MG63 (cell line): Measurements from ENCODE around the gene ZNF222. TPM values are rescaled to one million over a fixed set of nuclear protein-coding genes. Genes with fewer than 3 reads are reported as not detected.

Experiments
- DNase-seq: peaks from one replicate; pipeline ENCODE4 v3.0.0-alpha.2; 2020
- H3K27me3 ChIP-seq: fragments of 250-450 bp; sonication (Bioruptor Pico); 2 replicates; pipeline ENCODE4 v1.5.1; 2020; ENCODE audit warnings: mild to moderate bottlenecking, moderate library complexity
- H3K36me3 ChIP-seq: fragments of 250-450 bp; sonication (Bioruptor Pico); 2 replicates; pipeline ENCODE4 v1.5.1; 2020; ENCODE audit warnings: mild to moderate bottlenecking, moderate library complexity
- H3K4me3 ChIP-seq: fragments of 250-450 bp; sonication (Bioruptor Pico); 2 replicates; pipeline ENCODE4 v1.5.1; 2020; ENCODE audit warnings: mild to moderate bottlenecking, moderate library complexity
- H3K9me3 ChIP-seq: fragments of 250-450 bp; sonication (Bioruptor Pico); 2 replicates; pipeline ENCODE4 v1.5.1; 2020; ENCODE audit warnings: mild to moderate bottlenecking, moderate library complexity
- total RNA-seq: library from RNA; depleted of rRNA; stranded (reverse); fragments of >200 nt; shearing (Covaris generic); gene quantifications from 2 replicates; pipeline ENCODE4 v1.2.3, GENCODE V29; 2014; ENCODE audit warnings: low replicate concordance

The ZNF222 gene
- total RNA-seq, 1 experiment from 2014 or later: 2.2 TPM

GRCh38 chr19:44032001-44032610, 6.9 kb downstream of the ZNF222 start:
- DNase-seq: no peak
- no peaks in the 10 kb centered on the region for H3K27me3 ChIP-seq

GRCh38 chr19:44042147-44042546, 17.0 kb downstream of the ZNF222 start:
- Histone ChIP-seq H3K4me3 (no peak overlapping the region), H3K9me3 (peaks cover 15% of the 10 kb centered on the region), H3K36me3 (no peaks in the 10 kb centered on the region), H3K27me3 (no peaks in the 10 kb centered on the region)
- DNase-seq: no peak

More at GRCh38 chr19:44032001-44032610, 6.9 kb downstream of the ZNF222 start:
- peaks cover 45% of the 10 kb centered on the region for H3K9me3 ChIP-seq
- peaks cover 50% of the 10 kb centered on the region for H3K36me3 ChIP-seq
- no peak overlapping the region for H3K4me3 ChIP-seq

GRCh38 chr19:44050740-44051649, 25.8 kb downstream of the ZNF222 start:
- Histone ChIP-seq H3K9me3 (peaks cover 16% of the 10 kb centered on the region), H3K27me3 (no peaks in the 10 kb centered on the region), H3K36me3 (peaks cover 6% of the 10 kb centered on the region), H3K4me3 (peak overlapping the region; percentile 63)
- DNase-seq: no peak

GRCh38 chr19:44051650-44052402, 26.6 kb downstream of the ZNF222 start, which contains the start of gene ZNF223:
Gene ZNF223 (plus strand): TSS chr19:44052036. CDS start chr19:44055177, 3,141 bp downstream.
- H3K36me3 ChIP-seq: peaks cover 6% of the 10 kb centered on the region
- H3K9me3 ChIP-seq: peaks cover 16% of the 10 kb centered on the region
- H3K27me3 ChIP-seq: no peaks in the 10 kb centered on the region
- peak; percentile 93 for DNase-seq
- peak within 1 kb of the TSS; percentile 63 for H3K4me3 ChIP-seq

- no peak for DNase-seq
- peaks cover 14% of the 10 kb centered on the region for H3K9me3 ChIP-seq
- no peaks in the 10 kb centered on the region for H3K27me3 ChIP-seq
- peaks cover 6% of the 10 kb centered on the region for H3K36me3 ChIP-seq
- H3K4me3 ChIP-seq: no peak overlapping the region
Observed at GRCh38 chr19:44055870-44056269, 30.7 kb downstream of the ZNF222 start.

- Histone ChIP-seq H3K9me3 (peaks cover 4% of the 10 kb centered on the region), H3K36me3 (peaks cover 6% of the 10 kb centered on the region)
Observed at GRCh38 chr19:44059229-44059628, 34.0 kb downstream of the ZNF222 start.

GRCh38 chr19:44061038-44061437, 35.9 kb downstream of the ZNF222 start:
- H3K4me3 ChIP-seq: no peak overlapping the region
- H3K36me3 ChIP-seq: no peaks in the 10 kb centered on the region; the same call in 1 of the 2 replicates
- DNase-seq: no peak
- H3K27me3 ChIP-seq: no peaks in the 10 kb centered on the region; the same call in 1 of the 2 replicates
- peaks cover 14% of the 10 kb centered on the region for H3K9me3 ChIP-seq

More at GRCh38 chr19:44059229-44059628, 34.0 kb downstream of the ZNF222 start:
- no peaks in the 10 kb centered on the region; the same call in 1 of the 2 replicates for H3K27me3 ChIP-seq
- H3K4me3 ChIP-seq: no peak overlapping the region
- DNase-seq: no peak

GRCh38 chr19:44066305-44066704, 41.1 kb downstream of the ZNF222 start:
- peaks cover 35% of the 10 kb centered on the region for H3K9me3 ChIP-seq
- H3K36me3 ChIP-seq: peaks cover 6% of the 10 kb centered on the region
- no peak for DNase-seq
- H3K27me3 ChIP-seq: no peaks in the 10 kb centered on the region; the same call in 1 of the 2 replicates
- no peak overlapping the region for H3K4me3 ChIP-seq

- no peak for DNase-seq
- Histone ChIP-seq H3K9me3 (peaks cover 34% of the 10 kb centered on the region), H3K36me3 (peaks cover 6% of the 10 kb centered on the region), H3K4me3 (no peak overlapping the region), H3K27me3 (no peaks in the 10 kb centered on the region)
Observed at GRCh38 chr19:44069415-44069814, 44.2 kb downstream of the ZNF222 start.

- Histone ChIP-seq H3K27me3 (no peaks in the 10 kb centered on the region), H3K9me3 (peaks cover 13% of the 10 kb centered on the region), H3K36me3 (no peaks in the 10 kb centered on the region), H3K4me3 (peak within 1 kb of the TSS; percentile 53)
- DNase-seq: peak; percentile 85
Observed at GRCh38 chr19:44071824-44072542, 46.8 kb downstream of the ZNF222 start, which contains the start of gene ZNF284. Gene ZNF284 (plus strand): TSS chr19:44072159. CDS start chr19:44076390, 4,231 bp downstream.

GRCh38 chr19:44072543-44073401, 47.6 kb downstream of the ZNF222 start:
- H3K9me3 ChIP-seq: peaks cover 8% of the 10 kb centered on the region; the same call in 1 of the 2 replicates
- no peak for DNase-seq
- H3K4me3 ChIP-seq: peak overlapping the region; percentile 53
- no peaks in the 10 kb centered on the region for H3K36me3 ChIP-seq
- no peaks in the 10 kb centered on the region for H3K27me3 ChIP-seq

GRCh38 chr19:44076325-44076724, 51.1 kb downstream of the ZNF222 start:
- no peaks in the 10 kb centered on the region for H3K27me3 ChIP-seq
- no peak overlapping the region for H3K4me3 ChIP-seq
- DNase-seq: no peak
- H3K9me3 ChIP-seq: peaks cover 2% of the 10 kb centered on the region; the same call in 1 of the 2 replicates
- H3K36me3 ChIP-seq: no peaks in the 10 kb centered on the region
